ENCODE data around the gene TMEM269. TPM values are rescaled to one million over a fixed set of nuclear protein-coding genes. Genes with fewer than 3 reads are reported as not detected.

Gene TMEM269
- total RNA-seq, 1 experiment from 2014 or later, result not detected

DNA sequence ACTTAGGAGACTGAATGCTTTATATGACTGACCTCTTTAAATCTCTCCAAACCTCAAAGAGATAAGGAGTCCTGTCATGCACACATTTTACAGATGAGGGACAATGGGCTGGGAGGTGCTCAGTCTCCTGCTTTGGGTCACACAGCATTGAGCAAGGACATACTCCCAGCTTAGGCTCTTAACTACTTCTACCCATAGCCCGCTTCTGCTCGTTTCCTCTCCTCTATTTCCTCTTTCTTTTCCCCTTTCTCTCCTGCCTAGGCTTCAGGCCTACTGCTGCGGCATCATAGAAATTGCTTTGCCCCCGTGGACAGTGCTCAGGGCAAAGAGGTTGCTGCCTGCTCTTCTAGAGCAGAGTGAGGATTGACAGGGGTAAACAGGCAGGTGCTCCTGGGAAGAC is 49.2 kb downstream of the TMEM269 start:
- Mint-ChIP-seq H3K4me3 (ENCODE audit: unreplicated experiment) (no peak overlapping the region), H3K4me1 (ENCODE audit: insufficient read depth, unreplicated experiment) (no peaks in the 10 kb centered on the region), H3K27ac (ENCODE audit: low read depth, unreplicated experiment) (no peak overlapping the region), H3K9me3 (ENCODE audit: unreplicated experiment) (no peaks in the 10 kb centered on the region), H3K27me3 (ENCODE audit: insufficient read depth, unreplicated experiment) (no peaks in the 10 kb centered on the region), H3K36me3 (ENCODE audit: insufficient read depth, unreplicated experiment) (peaks cover 12% of the 10 kb centered on the region)
- intact Hi-C loops (cut with micrococcal nuclease), result no loop called here
- POLR2A ChIA-PET, result interaction anchor here (1.0 to 4.1 kb wide), 2 partner anchors 12 to 67 kb away, joined by 3 to 29 read pairs; partner anchors contain the start of gene ZNF691
- CTCF ChIA-PET, result interaction anchor here (1.2 kb wide), 1 partner anchor 28 kb away, joined by 3 read pairs; no protein-coding TSS in a partner anchor
- TF ChIP-seq, protein P1, sequence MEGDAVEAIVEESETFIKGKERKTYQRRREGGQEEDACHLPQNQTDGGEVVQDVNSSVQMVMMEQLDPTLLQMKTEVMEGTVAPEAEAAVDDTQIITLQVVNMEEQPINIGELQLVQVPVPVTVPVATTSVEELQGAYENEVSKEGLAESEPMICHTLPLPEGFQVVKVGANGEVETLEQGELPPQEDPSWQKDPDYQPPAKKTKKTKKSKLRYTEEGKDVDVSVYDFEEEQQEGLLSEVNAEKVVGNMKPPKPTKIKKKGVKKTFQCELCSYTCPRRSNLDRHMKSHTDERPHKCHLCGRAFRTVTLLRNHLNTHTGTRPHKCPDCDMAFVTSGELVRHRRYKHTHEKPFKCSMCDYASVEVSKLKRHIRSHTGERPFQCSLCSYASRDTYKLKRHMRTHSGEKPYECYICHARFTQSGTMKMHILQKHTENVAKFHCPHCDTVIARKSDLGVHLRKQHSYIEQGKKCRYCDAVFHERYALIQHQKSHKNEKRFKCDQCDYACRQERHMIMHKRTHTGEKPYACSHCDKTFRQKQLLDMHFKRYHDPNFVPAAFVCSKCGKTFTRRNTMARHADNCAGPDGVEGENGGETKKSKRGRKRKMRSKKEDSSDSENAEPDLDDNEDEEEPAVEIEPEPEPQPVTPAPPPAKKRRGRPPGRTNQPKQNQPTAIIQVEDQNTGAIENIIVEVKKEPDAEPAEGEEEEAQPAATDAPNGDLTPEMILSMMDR (IDR thresholded peaks at IDR 0.05; ENCODE audit: unreplicated experiment), result no peak
- BruUV-seq (replicated peaks), result no TSS peak
- DNase-seq (ENCODE audit: unreplicated experiment), result no peak

DNA sequence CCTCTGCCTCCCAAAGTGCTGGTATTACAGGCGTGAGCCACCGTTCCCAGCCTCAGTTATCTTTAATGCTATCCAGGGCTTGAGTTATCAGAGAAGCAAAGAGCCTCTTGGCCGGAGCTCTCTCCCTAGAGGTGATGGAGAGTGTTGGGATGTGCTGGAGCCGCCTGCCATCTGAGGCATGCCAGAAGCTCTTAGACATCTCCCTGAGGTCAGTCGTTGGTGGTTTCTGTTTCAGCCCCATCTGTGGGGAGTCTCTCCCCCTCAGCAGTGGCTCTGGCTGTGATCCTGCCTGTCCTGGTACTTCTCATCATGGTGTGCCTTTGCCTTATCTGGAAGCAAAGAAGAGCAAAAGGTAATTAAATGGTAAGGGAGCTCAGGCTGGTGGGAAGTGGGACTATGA is 50.0 kb downstream of the TMEM269 start:
- no peaks in the 10 kb centered on the region for H3K27me3 Mint-ChIP-seq (ENCODE audit: insufficient read depth, unreplicated experiment)
- CTCF ChIA-PET, result no interaction called here
- POLR2A ChIA-PET, result interaction anchor here (2.1 to 4.1 kb wide), 2 partner anchors 11 to 18 kb away, joined by 7 to 29 read pairs; partner anchors contain the start of genes ERMAP, SVBP and ZNF691
- intact Hi-C loops (cut with micrococcal nuclease), result no loop called here
- no TSS peak for BruUV-seq (replicated peaks)
- no peak for DNase-seq (ENCODE audit: unreplicated experiment)
- H3K4me1 Mint-ChIP-seq (ENCODE audit: insufficient read depth, unreplicated experiment), result no peaks in the 10 kb centered on the region
- H3K36me3 Mint-ChIP-seq (ENCODE audit: insufficient read depth, unreplicated experiment), result peaks cover 12% of the 10 kb centered on the region
- H3K4me3 Mint-ChIP-seq (ENCODE audit: unreplicated experiment), result no peak overlapping the region
- no peaks in the 10 kb centered on the region for H3K9me3 Mint-ChIP-seq (ENCODE audit: unreplicated experiment)
- H3K27ac Mint-ChIP-seq (ENCODE audit: low read depth, unreplicated experiment), result no peak overlapping the region
- TF ChIP-seq, protein P1 (IDR thresholded peaks at IDR 0.05; ENCODE audit: unreplicated experiment), result no peak

DNA sequence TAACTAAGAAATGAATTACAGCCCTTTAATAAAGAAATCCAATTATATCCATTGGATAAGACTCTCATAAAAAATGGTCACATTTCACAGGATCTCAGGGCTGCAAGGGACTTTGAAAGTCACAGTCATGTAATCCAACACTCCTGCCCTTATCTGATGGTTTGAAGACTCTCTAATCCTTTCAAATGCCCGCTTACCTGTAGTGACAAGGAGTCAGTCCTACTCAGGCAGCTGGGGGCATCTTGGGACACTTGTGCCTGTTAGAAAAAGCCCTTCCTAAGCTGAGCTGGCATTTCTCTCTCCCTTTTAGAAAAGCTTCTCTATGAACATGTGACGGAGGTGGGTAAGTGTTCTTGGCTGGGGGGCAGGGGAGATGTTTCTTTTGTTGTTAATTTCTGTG is 50.6 kb downstream of the TMEM269 start:
- intact Hi-C loops (cut with micrococcal nuclease), result no loop called here
- Mint-ChIP-seq H3K27me3 (ENCODE audit: insufficient read depth, unreplicated experiment) (no peaks in the 10 kb centered on the region), H3K9me3 (ENCODE audit: unreplicated experiment) (no peaks in the 10 kb centered on the region), H3K36me3 (ENCODE audit: insufficient read depth, unreplicated experiment) (peaks cover 8% of the 10 kb centered on the region), H3K4me3 (ENCODE audit: unreplicated experiment) (no peak overlapping the region), H3K27ac (ENCODE audit: low read depth, unreplicated experiment) (no peak overlapping the region), H3K4me1 (ENCODE audit: insufficient read depth, unreplicated experiment) (no peaks in the 10 kb centered on the region)
- no TSS peak for BruUV-seq (replicated peaks)
- ChIA-PET CTCF (interaction anchor here (1.0 kb wide), 1 partner anchor 12 kb away, joined by 3 read pairs; no protein-coding TSS in a partner anchor), POLR2A (interaction anchor here (1.0 to 4.1 kb wide), 3 partner anchors 10 to 18 kb away, joined by 3 to 29 read pairs (median 7); partner anchors contain the start of genes ERMAP, SVBP and ZNF691)
- no peak for DNase-seq (ENCODE audit: unreplicated experiment)
- TF ChIP-seq, protein P1 (IDR thresholded peaks at IDR 0.05; ENCODE audit: unreplicated experiment), result no peak

DNA sequence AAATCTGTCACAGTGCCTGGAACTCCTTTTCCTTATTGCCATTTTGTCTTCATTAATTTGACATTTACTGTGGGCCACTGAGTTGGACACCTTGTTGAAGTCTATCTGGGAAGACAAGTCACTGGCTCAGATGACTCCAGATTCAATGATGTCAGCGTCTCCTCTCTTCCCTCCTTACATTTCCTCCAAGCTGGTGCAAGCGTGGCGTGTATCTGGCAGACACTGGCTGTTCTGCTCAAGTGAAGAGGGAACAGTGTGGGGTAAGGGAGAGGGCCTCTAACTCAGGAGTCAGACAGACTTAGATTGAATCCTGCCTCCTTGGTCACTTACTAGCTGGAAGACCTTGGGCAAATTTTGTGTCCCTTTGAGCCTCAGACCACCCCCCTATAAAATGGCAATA is 52.9 kb downstream of the TMEM269 start:
- POLR2A ChIA-PET, result interaction anchor here (0.6 to 1.4 kb wide), 3 partner anchors 9 to 577 kb away, joined by 3 to 6 read pairs (median 4); partner anchors contain the start of gene ZNF691
- no peak overlapping the region for H3K4me3 Mint-ChIP-seq (ENCODE audit: unreplicated experiment)
- H3K4me1 Mint-ChIP-seq (ENCODE audit: insufficient read depth, unreplicated experiment), result no peaks in the 10 kb centered on the region
- TF ChIP-seq, protein P1 (IDR thresholded peaks at IDR 0.05; ENCODE audit: unreplicated experiment), result no peak
- no peaks in the 10 kb centered on the region for H3K27me3 Mint-ChIP-seq (ENCODE audit: insufficient read depth, unreplicated experiment)
- intact Hi-C loops (cut with micrococcal nuclease), result no loop called here
- no peak for DNase-seq (ENCODE audit: unreplicated experiment)
- H3K27ac Mint-ChIP-seq (ENCODE audit: low read depth, unreplicated experiment), result no peak overlapping the region
- CTCF ChIA-PET, result interaction anchor here (0.7 kb wide), 1 partner anchor 49 kb away, joined by 3 read pairs; no protein-coding TSS in a partner anchor
- no peaks in the 10 kb centered on the region for H3K36me3 Mint-ChIP-seq (ENCODE audit: insufficient read depth, unreplicated experiment)
- H3K9me3 Mint-ChIP-seq (ENCODE audit: unreplicated experiment), result no peaks in the 10 kb centered on the region
- BruUV-seq (replicated peaks), result no TSS peak
